Endothelial cell of umbilical vein (primary cell): ENCODE measurements around the gene TRRAP. TPM values are rescaled to one million over a fixed set of nuclear protein-coding genes. Genes with fewer than 3 reads are reported as not detected.

Experiments
- BruUV-seq: library from RNA; stranded (reverse); fragments of 400-500 nt; replicated peaks from 2 replicates; lab custom pipeline; 2021; lab: Mats Ljungman, UMichigan
- CTCF ChIA-PET: fragments of 300-600, 350-600 bp; sonication (Branson Sonifier 250); formaldehyde crosslinking; loops from one replicate; lab custom pipeline; 2021; ENCODE audit warnings: antibody characterized with exemption, inconsistent platforms; lab: Charles Lee
- POLR2A ChIA-PET: fragments of 300-600, 350-600 bp; sonication (Branson Sonifier 250); formaldehyde crosslinking; loops from one replicate; lab custom pipeline; 2021; ENCODE audit warnings: antibody characterized with exemption, inconsistent platforms; lab: Charles Lee
- DNase-seq: peaks from one replicate; pipeline ENCODE4 v3.0.0-alpha.2; 2011; ENCODE audit warnings: low read depth, low spot score
- FAIRE-seq: peaks from 2 replicates; lab custom pipeline; 2011; peaks lifted over from hg19 to GRCh38; lab: Jason Lieb, UNC
- H2AFZ ChIP-seq: 2 replicates; pipeline ENCODE4 v1.6.0; 2012; ENCODE audit warnings: low read depth, low read length, control low read depth, inconsistent platforms
- H3K27ac ChIP-seq: 2 replicates; pipeline ENCODE4 v1.5.1; 2011; ENCODE audit warnings: low read depth, mild to moderate bottlenecking, control low read depth, low read length, moderate library complexity; ENCODE audit not compliant: insufficient read depth
- H3K27me3 ChIP-seq, 2 experiments: 2 replicates each; pipeline versions ENCODE4 v1.6.0 to v1.6.1; 2011; ENCODE audit warnings: low read length in 2 of 2, mixed read lengths in 1 of 2; ENCODE audit not compliant: control insufficient read depth in 2 of 2, insufficient read depth in 2 of 2
- H3K36me3 ChIP-seq, 2 experiments: 2 replicates in 1 of 2; 3 replicates in 1 of 2; pipeline ENCODE4 v1.5.1; 2011; ENCODE audit warnings: low read length in 2 of 2, mild to moderate bottlenecking in 1 of 2, moderate library complexity in 1 of 2; ENCODE audit not compliant: control insufficient read depth in 2 of 2, insufficient read depth in 2 of 2; ENCODE audit errors: extremely low read depth in 1 of 2
- H3K4me1 ChIP-seq: 3 replicates; pipeline ENCODE4 v1.5.1; 2011; ENCODE audit warnings: mild to moderate bottlenecking, low read length; ENCODE audit not compliant: control insufficient read depth, insufficient read depth; ENCODE audit errors: extremely low read depth
- H3K4me2 ChIP-seq: 2 replicates; pipeline ENCODE4 v1.6.1; 2011; ENCODE audit warnings: low read length, control low read depth, mixed read lengths; ENCODE audit not compliant: insufficient read depth
- H3K4me3 ChIP-seq, 3 experiments: fragments of 200-600 bp in 1 of 3; sonication (generic), shearing (Covaris generic) in 1 of 3; replicated peaks in 1 of 3; 2 replicates each; pipeline ENCODE4 v1.5.1; 2011 to 2016; ENCODE audit warnings: control low read depth in 3 of 3, low read length in 3 of 3, mild to moderate bottlenecking in 2 of 3, inconsistent platforms in 1 of 3, low read depth in 1 of 3, moderate library complexity in 1 of 3; ENCODE audit not compliant: insufficient read depth in 1 of 3
- H3K79me2 ChIP-seq: 2 replicates; pipeline ENCODE4 v1.6.0; 2012; ENCODE audit warnings: low read length, inconsistent platforms; ENCODE audit not compliant: control insufficient read depth, insufficient read depth
- H3K9ac ChIP-seq: replicated peaks from 2 replicates; pipeline ENCODE3; 2011; ENCODE audit warnings: low read length, control low read depth; ENCODE audit not compliant: insufficient read depth; ENCODE audit errors: extremely low read depth
- H3K9me1 ChIP-seq: replicated peaks from 3 replicates; pipeline ENCODE4 v1.6.0; 2011; ENCODE audit warnings: mild to moderate bottlenecking, low read length; ENCODE audit not compliant: control insufficient read depth, insufficient read depth; ENCODE audit errors: extremely low read depth
- H3K9me3 ChIP-seq: replicated peaks from 2 replicates; pipeline ENCODE4 v1.5.1; 2012; ENCODE audit warnings: low read length, inconsistent platforms; ENCODE audit not compliant: control insufficient read depth, insufficient read depth
- H4K20me1 ChIP-seq: replicated peaks from 2 replicates; pipeline ENCODE3; 2011; ENCODE audit warnings: mild to moderate bottlenecking, low read length; ENCODE audit not compliant: control insufficient read depth, insufficient read depth; ENCODE audit errors: extremely low read depth
- CTCF ChIP-seq, 2 donors: IDR thresholded peaks; 1 replicate in 1 of 2; 2 replicates in 1 of 2; pipeline ENCODE4 v1.5.1; 2011; ENCODE audit warnings: low read length in 2 of 2, mild to moderate bottlenecking in 2 of 2, moderate library complexity in 2 of 2, control low read depth in 1 of 2, inconsistent platforms in 1 of 2, low read depth in 1 of 2; ENCODE audit not compliant: insufficient read depth in 1 of 2; ENCODE audit errors: extremely low read depth in 1 of 2
- EZH2 ChIP-seq: IDR thresholded peaks from 2 replicates; pipeline ENCODE4 v1.6.1; 2012; ENCODE audit warnings: borderline replicate concordance, low read depth, mild to moderate bottlenecking, moderate library complexity, low read length, inconsistent platforms; ENCODE audit not compliant: severe bottlenecking
- FOS ChIP-seq: IDR thresholded peaks from 2 replicates; pipeline ENCODE4 v1.6.1; 2011; ENCODE audit warnings: mild to moderate bottlenecking, low read length, moderate library complexity, borderline replicate concordance; ENCODE audit not compliant: insufficient read depth
- GATA2 ChIP-seq: IDR thresholded peaks from 2 replicates; pipeline ENCODE4 v1.7.0; 2011; ENCODE audit warnings: low read depth, mild to moderate bottlenecking, moderate library complexity, mixed read lengths, low read length; ENCODE audit not compliant: insufficient read length, insufficient read depth
- JUN ChIP-seq: IDR thresholded peaks from 2 replicates; pipeline ENCODE4 v1.6.1; 2011; ENCODE audit warnings: borderline replicate concordance, low read depth; ENCODE audit not compliant: insufficient read length, insufficient read depth
- MAX ChIP-seq: IDR thresholded peaks from 2 replicates; pipeline ENCODE4 v1.6.1; 2011; ENCODE audit not compliant: insufficient read depth, insufficient read length
- MYC ChIP-seq: IDR thresholded peaks from one replicate; pipeline ENCODE4 v1.6.1; 2011; ENCODE audit warnings: mild to moderate bottlenecking, low read depth, low read length
- POLR2A ChIP-seq: IDR thresholded peaks from 2 replicates; pipeline ENCODE4 v1.6.1; 2012; ENCODE audit warnings: low read depth, mild to moderate bottlenecking, control low read depth, low read length
- POLR2AphosphoS5 ChIP-seq: IDR thresholded peaks from 2 replicates; pipeline ENCODE4 v1.6.1; 2012; ENCODE audit warnings: low read depth, mild to moderate bottlenecking, control low read depth, low read length, moderate library complexity; ENCODE audit not compliant: insufficient read depth
- dilution Hi-C: fragments of 300-500 bp; cut with MboI; formaldehyde crosslinking; loops from one replicate; pipeline ENCODE4 v1.15.0; 2019; ENCODE audit warnings: low sequenced_read_pairs; ENCODE audit not compliant: extremely low pct_ligation_motif_present
- intact Hi-C: fragments of 100-400 bp; cut with micrococcal nuclease; formaldehyde crosslinking; loops from one replicate; pipeline ENCODE4 v1.10.0; 2022
- polyA plus RNA-seq, 4 experiments: library from polyadenylated mRNA; depleted of rRNA in 3 of 4; stranded (reverse) in 3 of 4; unstranded in 1 of 4; fragments of >200 nt; gene quantifications; 2 replicates each; pipeline versions ENCODE4 v1.2.1 to v1.2.3, GENCODE V29; 2011 to 2012; ENCODE audit warnings: missing spikeins in 1 of 4
- total RNA-seq: library from RNA; stranded (reverse); gene quantifications from 2 replicates; pipeline ENCODE4 v1.2.3, GENCODE V29; 2021

The TRRAP gene
- total and polyA plus RNA-seq, 2 donors (not counting 3 experiments of a cell fraction or from before 2014, with no cell fraction given): 21.8 to 45.8 TPM

DNA sequence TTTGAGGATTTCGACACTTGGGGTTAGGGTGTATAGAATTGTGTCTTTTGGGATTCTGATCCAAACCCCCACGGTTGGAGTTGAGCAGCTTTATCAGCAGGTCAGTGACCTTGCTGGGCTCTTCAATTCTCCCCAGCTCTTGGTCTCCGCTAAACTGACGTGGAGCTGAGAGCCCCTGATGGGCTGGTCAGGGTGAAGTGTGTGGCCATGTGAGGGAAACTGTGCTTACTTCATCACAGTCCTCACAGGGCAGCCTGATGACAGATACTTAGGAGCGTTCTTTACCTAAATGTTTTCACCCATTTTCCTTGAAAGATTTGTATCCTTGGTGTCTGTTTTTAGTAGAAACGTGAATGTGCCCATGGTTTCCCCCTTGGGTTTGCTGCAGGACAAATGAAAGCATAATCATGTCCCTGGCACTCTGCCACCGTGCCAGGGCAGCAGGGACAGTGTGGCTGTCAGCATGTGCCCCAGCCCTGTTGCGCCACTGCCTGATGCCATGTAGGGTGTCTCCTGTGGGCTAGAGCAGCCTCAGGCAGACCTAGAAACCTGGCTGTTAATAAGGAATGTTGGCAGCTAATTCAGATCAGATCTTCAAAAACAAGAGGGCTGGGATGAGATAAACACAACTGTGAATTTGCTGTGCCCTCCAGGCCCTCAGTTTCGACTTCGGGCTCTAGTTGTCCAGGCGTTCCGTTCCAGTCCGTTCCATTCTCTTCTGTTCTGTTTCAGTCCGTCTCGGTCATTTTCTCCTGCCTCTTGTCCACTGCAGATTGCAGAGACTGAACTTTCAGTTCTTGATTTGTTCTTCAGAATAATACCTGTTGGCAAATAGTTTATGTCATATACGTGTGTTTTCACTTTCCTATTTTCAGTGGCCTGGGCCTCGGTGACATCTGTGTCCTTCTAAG is 96.8 kb downstream of the TRRAP start:
- BruUV-seq: no TSS peak
- H3K4me2 ChIP-seq: no peak overlapping the region
- no peaks in the 10 kb centered on the region for H3K9me3 ChIP-seq
- DNase-seq (no peak), FAIRE-seq (no peak)
- H3K27me3 ChIP-seq: no peaks in the 10 kb centered on the region
- ChIA-PET CTCF (no interaction called here), POLR2A (no interaction called here)
- no peaks in the 10 kb centered on the region for H4K20me1 ChIP-seq
- no peaks in the 10 kb centered on the region for H3K4me1 ChIP-seq
- H3K36me3 ChIP-seq: peaks cover 54 to 63% of the 10 kb centered on the region in 2 experiments
- no peak for TF ChIP-seq EZH2
- no peak for TF ChIP-seq POLR2AphosphoS5
- no peak for TF ChIP-seq FOS
- no peak for TF ChIP-seq MYC
- dilution Hi-C loops (no loop called here), intact Hi-C loops (no loop called here)
- no peaks in the 10 kb centered on the region for H3K79me2 ChIP-seq
- H2AFZ ChIP-seq: no peak overlapping the region
- no peak overlapping the region for H3K4me3 ChIP-seq
- H3K9me1 ChIP-seq: no peaks in the 10 kb centered on the region
- H3K27ac ChIP-seq: no peak overlapping the region
- no peak overlapping the region for H3K9ac ChIP-seq

DNA sequence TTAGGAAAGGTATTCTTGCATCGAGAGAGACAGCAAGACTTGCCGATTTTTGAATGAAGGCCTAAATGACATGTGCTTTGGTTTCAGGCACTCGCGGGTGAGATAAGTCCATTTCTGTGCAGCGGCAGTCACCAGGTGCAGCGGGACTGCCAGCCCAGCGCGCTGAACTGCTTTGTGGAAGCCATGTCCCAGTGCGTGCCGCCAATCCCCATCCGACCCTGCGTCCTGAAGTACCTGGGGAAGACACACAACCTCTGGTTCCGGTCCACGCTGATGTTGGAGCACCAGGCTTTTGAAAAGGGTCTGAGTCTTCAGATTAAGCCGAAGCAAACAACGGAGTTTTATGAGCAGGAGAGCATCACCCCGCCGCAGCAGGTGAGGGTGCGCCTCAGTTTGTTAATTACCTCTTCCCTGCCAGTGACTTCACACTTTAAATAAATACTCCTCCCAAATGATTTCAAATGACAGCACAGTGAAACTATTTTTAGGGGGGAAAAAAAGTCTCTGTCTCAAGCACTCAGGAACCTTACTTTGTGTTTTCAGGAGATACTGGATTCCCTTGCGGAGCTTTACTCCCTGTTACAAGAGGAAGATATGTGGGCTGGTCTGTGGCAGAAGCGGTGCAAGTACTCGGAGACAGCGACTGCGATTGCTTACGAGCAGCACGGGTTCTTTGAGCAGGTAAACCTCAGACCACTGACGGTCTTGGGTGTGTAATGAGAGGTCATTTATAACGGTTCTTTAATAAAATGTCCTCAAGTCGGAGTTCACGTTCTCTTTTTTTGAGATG is 98.3 kb downstream of the TRRAP start:
- TF ChIP-seq POLR2AphosphoS5 (no peak), GATA2 (no peak), EZH2 (no peak), POLR2A (no peak), MYC (no peak), CTCF (IDR thresholded peaks at IDR 0.05; ENCODE audit: extremely low read depth in 1 of 2, insufficient read depth in 1 of 2, low read depth in 1 of 2, low read length in 2 of 2) (no peak), JUN (no peak), FOS (no peak), MAX (no peak)
- FAIRE-seq: no peak

More for the DNA sequence above, 98.3 kb downstream of the TRRAP start:
- H3K27ac ChIP-seq: no peak overlapping the region
- H3K4me3 ChIP-seq: no peak overlapping the region
- intact Hi-C loops: no loop called here
- H3K4me1 ChIP-seq: no peaks in the 10 kb centered on the region
- no peaks in the 10 kb centered on the region for H3K9me1 ChIP-seq
- POLR2A ChIA-PET: no interaction called here
- no peaks in the 10 kb centered on the region for H3K79me2 ChIP-seq
- no peaks in the 10 kb centered on the region for H3K27me3 ChIP-seq
- no peak overlapping the region for H3K9ac ChIP-seq
- no peaks in the 10 kb centered on the region for H3K9me3 ChIP-seq
- H3K4me2 ChIP-seq: no peak overlapping the region
- BruUV-seq: no TSS peak
- CTCF ChIA-PET: no interaction called here
- peaks cover 47 to 52% of the 10 kb centered on the region in 2 experiments for H3K36me3 ChIP-seq
- DNase-seq: no peak
- no peak overlapping the region for H2AFZ ChIP-seq
- H4K20me1 ChIP-seq: no peaks in the 10 kb centered on the region
- dilution Hi-C loops: no loop called here
